Body of pancreas (tissue), 4 donors: ENCODE data around the gene SDCBP2.

ENCODE experiments used
- POLR2A ChIP-seq, 3 donors: fragments of 450-650 bp; IDR thresholded peaks; one replicate each; pipeline ENCODE4 v1.6.1; 2016; ENCODE audit warnings: antibody characterized with exemption in 3 of 3, mild to moderate bottlenecking in 2 of 3
- TF ChIP-seq, protein P1 (sequence below), 7 experiments: fragments of 450-650 bp in 4 of 7; fragments of 200-600 bp in 3 of 7; sonication (generic) in 3 of 7; IDR thresholded peaks; one replicate each; pipeline ENCODE4 v1.5.1; 2016 to 2019; ENCODE audit warnings: antibody characterized with exemption in 7 of 7

DNA sequence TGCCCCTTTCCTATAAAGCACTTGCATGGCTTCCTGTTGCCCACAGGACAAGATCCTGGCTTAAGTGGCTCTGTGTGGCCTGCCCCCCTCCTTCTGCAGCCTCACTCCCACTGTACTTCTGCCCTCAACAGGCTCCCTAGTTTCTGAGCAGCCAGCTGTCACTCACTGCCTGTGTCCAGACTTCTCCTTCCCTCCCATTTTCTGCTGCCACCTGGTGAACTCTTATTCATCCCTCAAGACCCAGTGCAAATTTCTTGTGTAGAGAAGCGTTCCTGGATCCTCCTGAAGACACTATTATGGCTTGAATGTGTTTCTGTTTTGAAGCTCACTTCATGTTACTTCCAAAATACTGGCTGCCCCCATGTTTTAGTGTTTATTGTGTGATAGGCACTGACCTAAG lies 36.3 kb downstream of the SDCBP2 start:
- TF ChIP-seq, protein P1, sequence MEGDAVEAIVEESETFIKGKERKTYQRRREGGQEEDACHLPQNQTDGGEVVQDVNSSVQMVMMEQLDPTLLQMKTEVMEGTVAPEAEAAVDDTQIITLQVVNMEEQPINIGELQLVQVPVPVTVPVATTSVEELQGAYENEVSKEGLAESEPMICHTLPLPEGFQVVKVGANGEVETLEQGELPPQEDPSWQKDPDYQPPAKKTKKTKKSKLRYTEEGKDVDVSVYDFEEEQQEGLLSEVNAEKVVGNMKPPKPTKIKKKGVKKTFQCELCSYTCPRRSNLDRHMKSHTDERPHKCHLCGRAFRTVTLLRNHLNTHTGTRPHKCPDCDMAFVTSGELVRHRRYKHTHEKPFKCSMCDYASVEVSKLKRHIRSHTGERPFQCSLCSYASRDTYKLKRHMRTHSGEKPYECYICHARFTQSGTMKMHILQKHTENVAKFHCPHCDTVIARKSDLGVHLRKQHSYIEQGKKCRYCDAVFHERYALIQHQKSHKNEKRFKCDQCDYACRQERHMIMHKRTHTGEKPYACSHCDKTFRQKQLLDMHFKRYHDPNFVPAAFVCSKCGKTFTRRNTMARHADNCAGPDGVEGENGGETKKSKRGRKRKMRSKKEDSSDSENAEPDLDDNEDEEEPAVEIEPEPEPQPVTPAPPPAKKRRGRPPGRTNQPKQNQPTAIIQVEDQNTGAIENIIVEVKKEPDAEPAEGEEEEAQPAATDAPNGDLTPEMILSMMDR (IDR thresholded peaks at IDR 0.05) = no peak
- TF ChIP-seq POLR2A (IDR thresholded peaks at IDR 0.05) = no peak
